A673 (cell line): Measurements from ENCODE around the gene TOMM22. TPM values are rescaled to one million over a fixed set of nuclear protein-coding genes. Genes with fewer than 3 reads are reported as not detected.

Source experiments
- BruUV-seq: library from RNA; stranded (reverse); fragments of 400-500 nt; replicated peaks from 2 replicates; lab custom pipeline; 2021; lab: Mats Ljungman, UMichigan
- CTCF ChIA-PET: fragments of 300-600 bp; sonication (Branson Sonifier 250); formaldehyde crosslinking; loops from one replicate; lab custom pipeline; 2022; ENCODE audit warnings: antibody characterized with exemption; lab: Charles Lee
- POLR2A ChIA-PET: fragments of 300-600 bp; sonication (Branson Sonifier 250); formaldehyde crosslinking; loops from one replicate; lab custom pipeline; 2022; ENCODE audit warnings: antibody characterized with exemption; ENCODE audit not compliant: low non-redundant PET; lab: Charles Lee
- DNase-seq: peaks from one replicate; pipeline ENCODE4 v3.0.0-alpha.2; 2015; ENCODE audit warnings: low spot score
- H3K27ac ChIP-seq: fragments of 200-600 bp; sonication (generic); 2 replicates; pipeline ENCODE4 v1.5.1; 2016; ENCODE audit warnings: mixed run types, low read depth, mild to moderate bottlenecking, mixed read lengths, antibody characterized with exemption, low read length; ENCODE audit not compliant: poor library complexity, severe bottlenecking
- H3K27me3 ChIP-seq: fragments of 200-600 bp; sonication (generic); replicated peaks from 2 replicates; pipeline ENCODE4 v1.6.1; 2017; ENCODE audit warnings: mixed run types, low read depth, mild to moderate bottlenecking, mixed read lengths, antibody characterized with exemption, low read length; ENCODE audit not compliant: insufficient read depth, poor library complexity
- H3K36me3 ChIP-seq: fragments of 200-600 bp; sonication (generic); 2 replicates; pipeline ENCODE4 v1.6.1; 2016; ENCODE audit warnings: mixed run types, mild to moderate bottlenecking, mixed read lengths, antibody characterized with exemption, low read length; ENCODE audit not compliant: insufficient read depth, poor library complexity, severe bottlenecking
- H3K4me1 ChIP-seq: fragments of 200-600 bp; sonication (generic); 2 replicates; pipeline ENCODE4 v1.6.1; 2017; ENCODE audit warnings: mixed run types, mild to moderate bottlenecking, mixed read lengths, antibody characterized with exemption, low read length; ENCODE audit not compliant: insufficient read depth, poor library complexity, severe bottlenecking
- H3K4me3 ChIP-seq: fragments of 200-600 bp; sonication (generic); 2 replicates; pipeline ENCODE4 v1.5.1; 2016; ENCODE audit warnings: low read depth, mixed run types, mild to moderate bottlenecking, mixed read lengths, low read length; ENCODE audit not compliant: poor library complexity, severe bottlenecking
- H3K9me3 ChIP-seq: fragments of 200-600 bp; sonication (generic); 2 replicates; pipeline ENCODE4 v1.6.1; 2016; ENCODE audit warnings: mixed run types, low read depth, mild to moderate bottlenecking, mixed read lengths, antibody characterized with exemption, low read length; ENCODE audit not compliant: poor library complexity, severe bottlenecking
- CTCF ChIP-seq: fragments of 300-800, 200-600 bp; sonication (generic); conservative IDR thresholded peaks from 2 replicates; pipeline ENCODE4 v1.5.1; 2017; ENCODE audit warnings: low read depth, mild to moderate bottlenecking, antibody characterized with exemption, low read length, moderate library complexity, mixed read lengths
- EZH2 ChIP-seq: fragments of 200-600 bp; sonication (generic); IDR thresholded peaks from 2 replicates; pipeline ENCODE4 v1.6.1; 2017; ENCODE audit warnings: borderline replicate concordance, low read depth, mild to moderate bottlenecking, mixed read lengths, antibody characterized with exemption, low read length; ENCODE audit not compliant: poor library complexity, severe bottlenecking
- intact Hi-C: fragments of 100-400 bp; cut with micrococcal nuclease; formaldehyde crosslinking; loops from one replicate; pipeline ENCODE4 v1.10.0; 2022; ENCODE audit not compliant: unreplicated experiment
- total RNA-seq: library from RNA; stranded (reverse); gene quantifications from 2 replicates; pipeline ENCODE4 v1.2.3, GENCODE V29; 2021

Gene TOMM22
- total RNA-seq, 1 experiment from 2014 or later: 152 TPM

GRCh38 chr22:38721551-38721950 lies 39.8 kb downstream of the TOMM22 start:
- ChIA-PET CTCF (no interaction called here), POLR2A (no interaction called here)
- intact Hi-C loops: no loop called here
- Histone ChIP-seq H3K4me1 (peaks cover 13% of the 10 kb centered on the region), H3K4me3 (no peak overlapping the region), H3K9me3 (no peaks in the 10 kb centered on the region), H3K36me3 (peaks cover 79% of the 10 kb centered on the region), H3K27me3 (no peaks in the 10 kb centered on the region), H3K27ac (no peak overlapping the region)
- no TSS peak for BruUV-seq
- no peak for DNase-seq
- TF ChIP-seq CTCF: no peak
- no peak for TF ChIP-seq EZH2

- Histone ChIP-seq H3K36me3 (peaks cover 90% of the 10 kb centered on the region), H3K4me3 (no peak overlapping the region), H3K27me3 (no peaks in the 10 kb centered on the region), H3K9me3 (no peaks in the 10 kb centered on the region), H3K4me1 (no peaks in the 10 kb centered on the region), H3K27ac (no peak overlapping the region)
- CTCF ChIA-PET: interaction anchor here (0.9 to 1.3 kb wide), 3 partner anchors 9 to 40 kb away, joined by 3 to 8 read pairs (median 7); no protein-coding TSS in a partner anchor
- no peak for DNase-seq
- POLR2A ChIA-PET: interaction anchor here (0.6 kb wide), 1 partner anchor 11 kb away, joined by 4 read pairs; no protein-coding TSS in a partner anchor
- BruUV-seq: no TSS peak
- TF ChIP-seq EZH2: no peak
- no peak for TF ChIP-seq CTCF
- intact Hi-C loops: no loop called here
Measured at GRCh38 chr22:38724176-38724575, 42.4 kb downstream of the TOMM22 start.

- DNase-seq: peak; percentile 77
- Histone ChIP-seq H3K27ac (no peak overlapping the region), H3K36me3 (peaks cover 95% of the 10 kb centered on the region), H3K9me3 (no peaks in the 10 kb centered on the region), H3K27me3 (no peaks in the 10 kb centered on the region), H3K4me1 (no peaks in the 10 kb centered on the region), H3K4me3 (no peak overlapping the region)
- CTCF ChIA-PET: interaction anchor here (0.9 to 1.3 kb wide), 6 partner anchors 8 to 41 kb away, joined by 3 to 8 read pairs (median 5); partner anchors contain the start of gene GTPBP1
- intact Hi-C loops: no loop called here
- TF ChIP-seq CTCF (peak; percentile 72), EZH2 (no peak)
- POLR2A ChIA-PET: interaction anchor here (0.5 to 0.6 kb wide), 2 partner anchors 12 to 727 kb away, joined by 4 to 15 read pairs; no protein-coding TSS in a partner anchor
- no TSS peak for BruUV-seq
Measured at GRCh38 chr22:38724926-38725571, 43.3 kb downstream of the TOMM22 start.
